ENCODE data around the gene ARHGEF25.
A peak's percentile ranks its signal among the peaks of the same experiment; 100 is the strongest.

ARHGEF25 gene

DNA sequence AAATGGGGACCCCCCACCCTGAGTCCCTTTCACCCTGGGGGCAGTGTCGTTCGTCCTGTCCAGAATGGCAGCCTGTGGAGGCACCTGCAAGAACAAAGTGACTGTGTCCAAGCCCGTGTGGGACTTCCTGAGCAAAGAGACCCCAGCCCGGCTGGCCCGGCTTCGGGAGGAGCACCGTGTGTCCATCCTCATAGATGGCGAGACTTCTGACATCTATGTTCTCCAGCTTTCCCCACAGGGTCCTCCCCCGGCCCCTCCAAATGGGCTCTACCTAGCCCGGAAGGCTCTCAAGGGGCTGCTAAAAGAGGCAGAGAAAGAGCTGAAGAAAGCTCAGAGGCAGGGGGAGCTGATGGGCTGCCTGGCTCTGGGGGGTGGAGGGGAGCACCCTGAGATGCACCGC is 4.4 kb upstream of the ARHGEF25 start:
- H3K4me3 ChIP-seq (ENCODE audit: low read depth, low read length), result no peak overlapping the region
- TF ChIP-seq, protein P1, sequence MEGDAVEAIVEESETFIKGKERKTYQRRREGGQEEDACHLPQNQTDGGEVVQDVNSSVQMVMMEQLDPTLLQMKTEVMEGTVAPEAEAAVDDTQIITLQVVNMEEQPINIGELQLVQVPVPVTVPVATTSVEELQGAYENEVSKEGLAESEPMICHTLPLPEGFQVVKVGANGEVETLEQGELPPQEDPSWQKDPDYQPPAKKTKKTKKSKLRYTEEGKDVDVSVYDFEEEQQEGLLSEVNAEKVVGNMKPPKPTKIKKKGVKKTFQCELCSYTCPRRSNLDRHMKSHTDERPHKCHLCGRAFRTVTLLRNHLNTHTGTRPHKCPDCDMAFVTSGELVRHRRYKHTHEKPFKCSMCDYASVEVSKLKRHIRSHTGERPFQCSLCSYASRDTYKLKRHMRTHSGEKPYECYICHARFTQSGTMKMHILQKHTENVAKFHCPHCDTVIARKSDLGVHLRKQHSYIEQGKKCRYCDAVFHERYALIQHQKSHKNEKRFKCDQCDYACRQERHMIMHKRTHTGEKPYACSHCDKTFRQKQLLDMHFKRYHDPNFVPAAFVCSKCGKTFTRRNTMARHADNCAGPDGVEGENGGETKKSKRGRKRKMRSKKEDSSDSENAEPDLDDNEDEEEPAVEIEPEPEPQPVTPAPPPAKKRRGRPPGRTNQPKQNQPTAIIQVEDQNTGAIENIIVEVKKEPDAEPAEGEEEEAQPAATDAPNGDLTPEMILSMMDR (IDR thresholded peaks at IDR 0.05; ENCODE audit: low read depth, low read length), result no peak
- DNase-seq (ENCODE audit: low read depth, low spot score), result no peak
- in situ Hi-C loops (cut with HindIII; ENCODE audit: low sequenced_read_pairs), result no loop called here

DNA sequence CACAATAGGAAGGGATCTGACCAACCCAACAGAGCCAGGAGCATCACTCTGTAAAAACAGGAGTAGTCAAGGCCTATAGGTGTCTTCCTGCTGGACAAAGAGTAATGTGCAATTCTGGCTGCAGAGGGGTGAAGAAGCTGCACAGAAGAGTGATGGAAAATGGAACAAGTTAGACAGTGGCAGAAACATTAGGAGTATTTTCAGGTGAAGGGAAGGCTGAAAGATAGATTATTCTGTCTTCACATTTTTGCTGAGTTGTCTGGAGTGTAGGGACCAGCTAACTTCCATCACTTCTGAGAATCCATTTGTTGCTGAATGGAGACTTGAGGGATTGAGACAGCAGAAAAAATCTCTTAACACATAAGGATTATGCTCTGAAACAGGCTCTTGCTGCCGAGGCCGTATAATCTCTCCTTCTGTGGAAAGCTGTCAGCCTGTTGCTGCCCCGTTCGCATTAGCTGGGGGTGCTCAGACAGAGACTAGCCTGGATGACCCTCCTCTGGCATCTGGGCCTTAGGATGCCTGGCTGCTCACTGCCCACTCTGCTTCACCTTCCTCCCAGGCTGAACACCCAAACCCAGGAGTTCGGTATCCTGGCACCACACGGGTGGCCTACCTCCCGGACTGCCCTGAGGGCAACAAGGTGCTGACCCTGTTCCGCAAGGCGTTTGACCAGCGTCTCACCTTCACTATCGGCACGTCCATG is 3.1 kb upstream of the ARHGEF25 start:
- H3K4me3 ChIP-seq (ENCODE audit: low read depth, low read length), result no peak overlapping the region
- DNase-seq (ENCODE audit: low read depth, low spot score), result no peak
- in situ Hi-C loops (cut with HindIII; ENCODE audit: low sequenced_read_pairs), result no loop called here
- TF ChIP-seq, protein P1 (IDR thresholded peaks at IDR 0.05; ENCODE audit: low read depth, low read length), result no peak

DNA sequence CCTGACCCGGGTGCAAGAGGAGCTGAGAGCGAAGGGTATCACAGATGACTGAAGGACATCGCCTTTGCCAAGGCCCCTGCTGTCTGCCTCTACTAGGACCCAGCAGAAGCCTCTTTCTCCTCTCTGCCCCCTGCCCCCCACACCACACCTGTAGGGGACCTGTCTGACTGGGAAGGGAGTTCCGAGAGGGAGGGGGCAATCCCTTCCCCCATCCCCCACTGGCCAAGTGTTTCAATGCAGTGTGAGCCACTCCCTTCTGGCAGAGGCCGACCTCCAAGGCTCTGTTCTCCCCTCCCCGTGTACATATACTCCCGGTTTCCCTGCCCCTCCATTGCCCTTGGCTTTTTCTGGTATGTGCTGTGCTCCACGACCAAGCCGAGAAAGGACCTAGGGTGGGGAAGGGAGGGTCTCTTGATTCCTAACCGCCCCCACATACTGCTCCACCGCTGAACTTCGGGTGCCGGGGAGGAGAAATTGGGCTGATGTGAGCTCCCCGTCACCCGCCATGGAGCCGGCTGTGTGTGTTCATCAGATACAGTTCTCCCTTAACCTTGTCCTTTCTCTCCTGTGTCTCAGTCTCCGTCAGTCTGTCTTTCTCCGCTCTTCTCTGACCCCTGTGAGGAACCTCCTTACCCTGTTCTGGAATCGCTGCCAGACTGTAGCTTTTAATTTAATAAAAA is 2.0 kb upstream of the ARHGEF25 start:
- in situ Hi-C loops (cut with HindIII; ENCODE audit: low sequenced_read_pairs), result no loop called here
- DNase-seq (ENCODE audit: low read depth, low spot score), result no peak
- TF ChIP-seq, protein P1 (IDR thresholded peaks at IDR 0.05; ENCODE audit: low read depth, low read length), result no peak
- H3K4me3 ChIP-seq (ENCODE audit: low read depth, low read length), result no peak overlapping the region

DNA sequence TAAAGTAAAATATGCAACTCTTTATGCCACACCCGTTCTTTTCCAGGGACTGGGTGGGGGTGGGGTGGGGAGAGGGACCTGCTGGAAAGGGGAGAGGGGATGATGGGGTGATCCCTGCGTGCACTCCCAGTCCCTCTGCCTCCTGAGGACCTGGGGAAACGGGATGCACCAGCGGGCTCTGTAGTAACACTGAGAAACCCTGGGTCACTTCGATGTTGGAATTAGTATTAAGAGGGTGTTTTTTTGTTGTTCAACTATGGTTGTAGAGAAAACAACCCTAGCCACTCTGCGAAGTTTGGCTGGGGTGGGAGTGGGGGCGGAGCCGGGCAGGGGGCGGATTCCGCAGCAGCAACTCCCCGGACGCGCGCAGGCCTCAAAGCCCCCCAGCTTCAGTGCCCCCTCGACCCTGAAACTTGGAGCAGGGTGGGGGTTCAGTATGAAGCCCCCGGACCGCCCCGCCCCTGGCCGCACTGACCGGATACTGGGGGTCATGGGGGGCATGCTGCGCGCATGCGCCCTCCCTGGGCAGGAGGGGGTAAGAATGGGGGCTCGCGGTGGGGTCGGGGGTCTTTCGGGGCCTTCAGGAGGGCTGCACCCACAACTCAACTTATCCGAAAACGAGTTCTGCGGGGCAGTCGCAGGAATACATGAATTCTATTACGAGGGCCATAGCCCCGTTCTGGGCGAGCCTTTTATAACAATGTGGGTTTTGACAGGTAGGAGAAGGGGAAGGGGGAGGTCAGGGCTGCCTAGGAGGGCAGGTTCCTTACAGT is 1.3 kb upstream of the ARHGEF25 start:
- TF ChIP-seq, protein P1 (IDR thresholded peaks at IDR 0.05; ENCODE audit: low read depth, low read length), result no peak
- no peak overlapping the region for H3K4me3 ChIP-seq (ENCODE audit: low read depth, low read length)

DNA sequence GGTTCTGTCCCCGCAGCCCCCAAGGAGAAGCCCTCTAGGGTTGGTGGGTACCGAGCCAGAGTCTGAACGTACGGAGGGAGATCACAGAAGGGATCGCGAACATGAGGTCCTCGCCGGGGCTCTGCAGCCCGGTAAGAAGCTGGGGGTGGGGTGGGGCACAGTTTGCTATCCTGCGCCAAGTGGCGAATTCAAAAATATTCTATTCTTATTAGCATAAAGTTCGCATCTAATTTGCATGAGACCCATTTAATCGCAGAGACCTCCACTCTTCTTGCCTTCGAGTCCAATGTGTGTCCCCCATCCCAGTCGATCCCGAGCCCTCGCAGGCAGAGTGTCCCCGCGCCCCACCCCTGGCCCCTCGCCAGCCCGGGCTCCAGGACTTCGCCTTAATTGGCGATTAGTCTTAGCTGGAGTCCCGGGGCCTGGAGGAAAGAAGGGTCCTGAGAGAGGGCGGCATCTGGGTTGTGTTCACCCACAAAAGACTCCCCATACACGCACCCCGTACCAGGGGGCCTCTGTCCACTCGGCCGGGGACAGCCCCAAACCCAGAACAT is 604 bp upstream of the ARHGEF25 start:
- in situ Hi-C loops (cut with HindIII; ENCODE audit: low sequenced_read_pairs), result no loop called here
- TF ChIP-seq, protein P1 (IDR thresholded peaks at IDR 0.05; ENCODE audit: low read depth, low read length), result no peak
- peak overlapping the region; percentile 61 for H3K4me3 ChIP-seq (ENCODE audit: low read depth, low read length)
- DNase-seq (ENCODE audit: low read depth, low spot score), result no peak

More for the DNA sequence above, 1.3 kb upstream of the ARHGEF25 start:
- in situ Hi-C loops (cut with HindIII; ENCODE audit: low sequenced_read_pairs), result no loop called here
- DNase-seq (ENCODE audit: low read depth, low spot score), result no peak

Data from astrocyte of the spinal cord (primary cell).